ENCODE data around the gene RAET1L. TPM values are rescaled to one million over a fixed set of nuclear protein-coding genes. Genes with fewer than 3 reads are reported as not detected.
A peak's percentile ranks its signal among the peaks of the same experiment; 100 is the strongest.
"Not testable (repeated sequence)": the region's sequence is repeated elsewhere in the genome, so short reads cannot be mapped to it uniquely, and the experiment has no call there.

RAET1L gene
- total and polyA plus RNA-seq, 4 experiments from 2014 or later, result not detected

GRCh38 chr6:150068720-150069648 lies 43.7 kb upstream of the RAET1L start, which contains the start of gene ULBP3:
Gene ULBP3, minus strand, starts transcription at chr6:150069121. Its CDS starts 55 bp downstream, at chr6:150069066.
- no peaks in the 10 kb centered on the region for H3K9me3 Mint-ChIP-seq
- H3K36me3 Mint-ChIP-seq, result peaks cover 0 to 15% of the 10 kb centered on the region in 2 donors
- peak within 1 kb of the TSS; percentile 82 to 93 (median 90) for H3K4me3 Mint-ChIP-seq
- peak within 1 kb of the TSS; percentile 23 to 74 (median 61) for H3K27ac Mint-ChIP-seq
- Histone ChIP-seq H3K4me1 (ENCODE audit: insufficient read depth, low read length) (peaks cover 18% of the 10 kb centered on the region), H3K27ac (ENCODE audit: low read depth, low read length) (peak within 1 kb of the TSS; percentile 22), H3K27me3 (ENCODE audit: insufficient read depth, low read length) (no peaks in the 10 kb centered on the region), H3K36me3 (ENCODE audit: insufficient read depth, low read length) (no peaks in the 10 kb centered on the region), H3K4me3 (ENCODE audit: low read length in 2 of 2) (peak within 1 kb of the TSS; percentile 65 to 79), H3K9me3 (ENCODE audit: control insufficient read depth in 1 of 2, low read length in 2 of 2) (no peaks in the 10 kb centered on the region)
- peaks cover 8 to 30% (median 18%) of the 10 kb centered on the region in 4 donors for H3K4me1 Mint-ChIP-seq
- peaks cover 0 to 5% of the 10 kb centered on the region in 2 donors for H3K27me3 Mint-ChIP-seq
- ChIA-PET POLR2A (ENCODE audit: partially characterized antibody) (interaction anchor here (1.1 kb wide), 1 partner anchor 11 kb away, joined by 3 read pairs; no protein-coding TSS in a partner anchor), CTCF (ENCODE audit: partially characterized antibody) (interaction anchor here (1.4 to 7.6 kb wide), 2 partner anchors 11 to 15 kb away, joined by 5 to 56 read pairs; no protein-coding TSS in a partner anchor)
- intact Hi-C loops (cut with micrococcal nuclease), result loop anchor here (2.0 kb wide), 1 partner anchor 64 kb away; no protein-coding TSS in a partner anchor
- DNase-seq, result peak; percentile 37 to 64 (median 52)

- Histone ChIP-seq H3K27me3 (ENCODE audit: insufficient read depth, low read length) (no peaks in the 10 kb centered on the region), H3K4me3 (ENCODE audit: low read length in 2 of 2) (peak overlapping the region; percentile 65 to 79), H3K36me3 (ENCODE audit: insufficient read depth, low read length) (no peaks in the 10 kb centered on the region), H3K9me3 (ENCODE audit: control insufficient read depth in 1 of 2, low read length in 2 of 2) (no peaks in the 10 kb centered on the region), H3K27ac (ENCODE audit: low read depth, low read length) (no peak overlapping the region), H3K4me1 (ENCODE audit: insufficient read depth, low read length) (peaks cover 18% of the 10 kb centered on the region)
- POLR2A ChIA-PET (ENCODE audit: partially characterized antibody), result no interaction called here
- Mint-ChIP-seq H3K4me3 (peak overlapping the region; percentile 82 to 93 (median 90)), H3K27ac (peak overlapping the region in 4 of 7 donors; percentile 14 to 61 (median 40)), H3K27me3 (peaks cover 0 to 4% of the 10 kb centered on the region in 2 donors), H3K36me3 (peaks cover 0 to 17% of the 10 kb centered on the region in 2 donors), H3K4me1 (peaks cover 8 to 30% (median 18%) of the 10 kb centered on the region in 4 donors), H3K9me3 (no peaks in the 10 kb centered on the region)
- DNase-seq, result peak in 1 of 5 donors; percentile 22
- CTCF ChIA-PET (ENCODE audit: partially characterized antibody), result interaction anchor here (1.4 to 7.6 kb wide), 2 partner anchors 12 to 14 kb away, joined by 5 to 56 read pairs; no protein-coding TSS in a partner anchor
- intact Hi-C loops (cut with micrococcal nuclease), result loop anchor here (2.0 kb wide), 1 partner anchor 63 kb away; no protein-coding TSS in a partner anchor
Observed at GRCh38 chr6:150068151-150068550, 42.8 kb upstream of the RAET1L start.

GRCh38 chr6:150065083-150065482 lies 39.8 kb upstream of the RAET1L start:
- peaks cover 8 to 19% (median 10%) of the 10 kb centered on the region in 4 donors for H3K4me1 Mint-ChIP-seq
- DNase-seq, result no peak
- Histone ChIP-seq H3K4me3 (ENCODE audit: low read length in 2 of 2) (no peak overlapping the region), H3K36me3 (ENCODE audit: insufficient read depth, low read length) (no peaks in the 10 kb centered on the region), H3K9me3 (ENCODE audit: control insufficient read depth in 1 of 2, low read length in 2 of 2) (no peaks in the 10 kb centered on the region), H3K27ac (ENCODE audit: low read depth, low read length) (no peak overlapping the region), H3K27me3 (ENCODE audit: insufficient read depth, low read length) (no peaks in the 10 kb centered on the region), H3K4me1 (ENCODE audit: insufficient read depth, low read length) (peaks cover 12% of the 10 kb centered on the region)
- no peaks in the 10 kb centered on the region for H3K9me3 Mint-ChIP-seq
- H3K36me3 Mint-ChIP-seq, result peaks cover 0 to 17% of the 10 kb centered on the region in 2 donors
- H3K27me3 Mint-ChIP-seq, result peaks cover 0 to 4% of the 10 kb centered on the region in 2 donors
- ChIA-PET CTCF (ENCODE audit: partially characterized antibody) (interaction anchor here (7.6 kb wide), 1 partner anchor 15 kb away, joined by 56 read pairs; no protein-coding TSS in a partner anchor), POLR2A (ENCODE audit: partially characterized antibody) (no interaction called here)
- H3K4me3 Mint-ChIP-seq, result no peak overlapping the region
- no peak overlapping the region for H3K27ac Mint-ChIP-seq
- intact Hi-C loops (cut with micrococcal nuclease), result no loop called here

- H3K9me3 ChIP-seq (ENCODE audit: control insufficient read depth in 1 of 2, low read length in 2 of 2), result no peaks in the 10 kb centered on the region
- H3K36me3 ChIP-seq (ENCODE audit: insufficient read depth, low read length), result no peaks in the 10 kb centered on the region
- no peak overlapping the region for H3K4me3 Mint-ChIP-seq
- H3K9me3 Mint-ChIP-seq, result no peaks in the 10 kb centered on the region
- H3K27me3 Mint-ChIP-seq, result peaks cover 4 to 9% of the 10 kb centered on the region in 2 donors
- intact Hi-C loops (cut with micrococcal nuclease), result no loop called here
- H3K27ac ChIP-seq (ENCODE audit: low read depth, low read length), result no peak overlapping the region
- peaks cover 10 to 17% (median 13%) of the 10 kb centered on the region in 4 donors for H3K4me1 Mint-ChIP-seq
- CTCF ChIA-PET (ENCODE audit: partially characterized antibody), result interaction anchor here (1.2 kb wide), 1 partner anchor 9 kb away, joined by 4 read pairs; no protein-coding TSS in a partner anchor
- peaks cover 4% of the 10 kb centered on the region for H3K27me3 ChIP-seq (ENCODE audit: insufficient read depth, low read length)
- H3K27ac Mint-ChIP-seq, result no peak overlapping the region
- H3K4me1 ChIP-seq (ENCODE audit: insufficient read depth, low read length), result peaks cover 16% of the 10 kb centered on the region
- POLR2A ChIA-PET (ENCODE audit: partially characterized antibody), result no interaction called here
- H3K36me3 Mint-ChIP-seq, result peaks cover 0 to 17% of the 10 kb centered on the region in 2 donors
- DNase-seq, result no peak
- no peak overlapping the region for H3K4me3 ChIP-seq (ENCODE audit: low read length in 2 of 2)
Observed at GRCh38 chr6:150063640-150064039, 38.3 kb upstream of the RAET1L start.

- intact Hi-C loops (cut with micrococcal nuclease); H3K27ac ChIP-seq (ENCODE audit: low read depth, low read length); H3K36me3 Mint-ChIP-seq; H3K4me3 ChIP-seq (ENCODE audit: low read length in 2 of 2); H3K36me3 ChIP-seq (ENCODE audit: insufficient read depth, low read length); H3K27me3 ChIP-seq (ENCODE audit: insufficient read depth, low read length); H3K4me1 ChIP-seq (ENCODE audit: insufficient read depth, low read length); H3K9me3 Mint-ChIP-seq; POLR2A ChIA-PET (ENCODE audit: partially characterized antibody); DNase-seq; H3K9me3 ChIP-seq (ENCODE audit: control insufficient read depth in 1 of 2, low read length in 2 of 2): not testable (repeated sequence)
- H3K27ac Mint-ChIP-seq, result peak overlapping the region in 1 of 7 donors; percentile 63
- peaks cover 15 to 21% of the 10 kb centered on the region in 2 donors for H3K27me3 Mint-ChIP-seq
- CTCF ChIA-PET (ENCODE audit: partially characterized antibody), result interaction anchor here (1.7 kb wide), 1 partner anchor 11 kb away, joined by 6 read pairs; no protein-coding TSS in a partner anchor
- peaks cover 7 to 11% (median 9%) of the 10 kb centered on the region in 4 donors for H3K4me1 Mint-ChIP-seq
- peak overlapping the region in 1 of 8 donors; percentile 15 for H3K4me3 Mint-ChIP-seq
Observed at GRCh38 chr6:150059973-150060372, 34.6 kb upstream of the RAET1L start.

GRCh38 chr6:150058986-150059385 lies 33.7 kb upstream of the RAET1L start:
- DNase-seq, result no peak
- H3K36me3 ChIP-seq (ENCODE audit: insufficient read depth, low read length), result no peaks in the 10 kb centered on the region
- CTCF ChIA-PET (ENCODE audit: partially characterized antibody), result no interaction called here
- Mint-ChIP-seq H3K27ac (no peak overlapping the region), H3K4me3 (no peak overlapping the region), H3K4me1 (peaks cover 7 to 11% (median 9%) of the 10 kb centered on the region in 4 donors), H3K36me3 (peaks cover 0 to 1% of the 10 kb centered on the region in 2 donors), H3K9me3 (peaks cover 0 to 6% (median 0%) of the 10 kb centered on the region in 8 donors), H3K27me3 (peaks cover 23 to 31% of the 10 kb centered on the region in 2 donors)
- no peak overlapping the region for H3K4me3 ChIP-seq (ENCODE audit: low read length in 2 of 2)
- peaks cover 8% of the 10 kb centered on the region for H3K4me1 ChIP-seq (ENCODE audit: insufficient read depth, low read length)
- POLR2A ChIA-PET (ENCODE audit: partially characterized antibody), result no interaction called here
- intact Hi-C loops (cut with micrococcal nuclease), result no loop called here
- no peaks in the 10 kb centered on the region for H3K9me3 ChIP-seq (ENCODE audit: control insufficient read depth in 1 of 2, low read length in 2 of 2)
- peaks cover 8% of the 10 kb centered on the region for H3K27me3 ChIP-seq (ENCODE audit: insufficient read depth, low read length)
- H3K27ac ChIP-seq (ENCODE audit: low read depth, low read length), result no peak overlapping the region
